Eye (tissue), 1 donor: ENCODE measurements around the gene E4F1.
A peak's percentile ranks its signal among the peaks of the same experiment; 100 is the strongest.
"Not testable (repeated sequence)": the region's sequence is repeated elsewhere in the genome, so short reads cannot be mapped to it uniquely, and the experiment has no call there.

ENCODE experiments used
- DNase-seq: peaks from one replicate; pipeline ENCODE4 v3.0.0-alpha.2; 2015

E4F1 gene

GRCh38 chr16:2190002-2190658 is 33.3 kb upstream of the E4F1 start:
- DNase-seq: no peak

GRCh38 chr16:2190659-2191445 is 32.5 kb upstream of the E4F1 start:
- DNase-seq: no peak

- DNase-seq: no peak
Observed at GRCh38 chr16:2191446-2191706, 32.0 kb upstream of the E4F1 start.

GRCh38 chr16:2194166-2194834 is 29.1 kb upstream of the E4F1 start:
- DNase-seq: peak; percentile 38

GRCh38 chr16:2194852-2195321 is 28.5 kb upstream of the E4F1 start:
- peak; percentile 64 for DNase-seq

- peak; percentile 58 for DNase-seq
Observed at GRCh38 chr16:2195322-2196161, 27.8 kb upstream of the E4F1 start.

- DNase-seq: peak; percentile 46
Observed at GRCh38 chr16:2196162-2196980, 27.0 kb upstream of the E4F1 start, which contains the start of gene CASKIN1. Gene CASKIN1, minus strand, starts transcription at chr16:2196605. Its CDS starts 173 bp downstream, at chr16:2196432.

GRCh38 chr16:2196981-2197511 is 26.3 kb upstream of the E4F1 start:
- DNase-seq: no peak

GRCh38 chr16:2197765-2198164 is 25.6 kb upstream of the E4F1 start:
- no peak for DNase-seq

- DNase-seq: no peak
Observed at GRCh38 chr16:2198283-2198682, 25.1 kb upstream of the E4F1 start.

GRCh38 chr16:2199095-2199494 is 24.3 kb upstream of the E4F1 start:
- no peak for DNase-seq

GRCh38 chr16:2199621-2200139 is 23.7 kb upstream of the E4F1 start:
- no peak for DNase-seq

- no peak for DNase-seq
Observed at GRCh38 chr16:2200313-2200712, 23.1 kb upstream of the E4F1 start.

- DNase-seq: not testable (repeated sequence)
Observed at GRCh38 chr16:2203119-2203688, 20.2 kb upstream of the E4F1 start.

GRCh38 chr16:2204416-2205103 is 18.8 kb upstream of the E4F1 start:
- DNase-seq: no peak

- peak; percentile 96 for DNase-seq
Observed at GRCh38 chr16:2205104-2205966, 18.1 kb upstream of the E4F1 start, which contains the start of gene MLST8. Gene MLST8, plus strand, starts transcription at chr16:2205454. Its CDS starts 632 bp downstream, at chr16:2206086.

- DNase-seq: no peak
Observed at GRCh38 chr16:2205967-2206313, 17.5 kb upstream of the E4F1 start.

- DNase-seq: no peak
Observed at GRCh38 chr16:2206420-2206779, 17.0 kb upstream of the E4F1 start.

GRCh38 chr16:2206780-2207433 is 16.5 kb upstream of the E4F1 start:
- DNase-seq: no peak
